Measurements from ENCODE around the gene TMEM170B.

TMEM170B gene

DNA sequence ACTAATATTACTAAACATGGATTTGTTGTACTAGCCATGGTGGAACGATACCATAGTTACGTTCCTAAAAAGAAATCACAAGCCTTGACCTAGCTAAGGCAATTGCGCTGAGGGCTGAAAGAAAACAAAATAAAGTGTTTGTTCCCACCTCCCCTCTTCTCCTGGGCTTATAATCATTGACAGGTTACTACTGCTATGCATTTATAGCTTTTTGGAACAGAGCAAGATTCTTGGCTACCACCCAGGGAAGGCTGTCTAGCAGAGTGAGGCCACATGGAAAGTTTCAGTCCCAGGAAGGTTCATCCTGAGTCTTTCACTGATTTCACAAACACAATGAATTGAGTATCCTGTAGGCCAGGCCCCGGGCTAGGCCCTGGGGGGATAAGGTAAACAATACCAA lies 84.6 kb downstream of the TMEM170B start:
- no peak for DNase-seq

GRCh38 chr6:11623272-11623671 lies 85.7 kb downstream of the TMEM170B start:
- DNase-seq = peak; percentile 25

- no peak for DNase-seq
Measured at GRCh38 chr6:11625302-11625701, 87.8 kb downstream of the TMEM170B start.

- no peak for DNase-seq
Measured at GRCh38 chr6:11626356-11626755, 88.8 kb downstream of the TMEM170B start.

DNA sequence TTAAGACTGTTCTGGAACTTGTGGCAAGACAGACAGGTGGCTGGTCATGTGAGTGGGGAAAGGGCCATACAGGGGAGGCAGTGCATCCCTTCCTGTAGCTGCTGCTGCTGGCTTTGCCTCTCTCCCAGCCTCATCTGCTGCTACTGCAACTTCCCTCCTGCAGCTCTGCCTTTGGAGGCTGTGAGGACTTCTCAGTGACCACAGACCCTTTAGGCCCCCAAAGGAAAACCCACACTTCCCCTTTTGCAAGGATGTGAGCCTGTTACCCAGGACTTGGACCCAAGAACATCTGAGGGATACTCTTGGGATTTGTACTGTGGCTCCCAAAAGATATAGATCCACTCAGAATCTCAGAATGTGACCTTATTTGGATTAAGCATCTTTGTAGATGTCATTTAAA lies 91.0 kb downstream of the TMEM170B start:
- DNase-seq = no peak

DNA sequence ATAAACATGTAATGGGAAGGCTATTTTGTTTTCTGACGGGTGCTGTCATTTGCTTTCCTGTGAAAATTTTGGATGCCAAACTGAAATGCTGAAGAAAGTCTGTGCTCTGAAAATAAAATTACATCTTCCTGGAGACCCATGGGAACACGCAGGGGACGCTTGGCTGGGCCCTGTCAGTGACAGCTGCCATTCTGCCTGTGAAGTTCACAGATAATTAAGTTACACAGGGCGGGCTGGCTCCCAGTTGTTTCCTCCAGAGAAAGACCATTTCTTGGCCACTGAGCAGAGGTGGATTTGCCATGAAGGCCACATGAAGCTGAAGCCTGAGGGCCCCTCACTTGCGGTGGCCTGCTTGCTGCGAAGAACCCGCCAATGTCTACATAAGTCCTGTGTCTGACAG lies 93.5 kb downstream of the TMEM170B start:
- peak; percentile 66 for DNase-seq

- DNase-seq = no peak
Measured at GRCh38 chr6:11631539-11631938, 94.0 kb downstream of the TMEM170B start.

DNA sequence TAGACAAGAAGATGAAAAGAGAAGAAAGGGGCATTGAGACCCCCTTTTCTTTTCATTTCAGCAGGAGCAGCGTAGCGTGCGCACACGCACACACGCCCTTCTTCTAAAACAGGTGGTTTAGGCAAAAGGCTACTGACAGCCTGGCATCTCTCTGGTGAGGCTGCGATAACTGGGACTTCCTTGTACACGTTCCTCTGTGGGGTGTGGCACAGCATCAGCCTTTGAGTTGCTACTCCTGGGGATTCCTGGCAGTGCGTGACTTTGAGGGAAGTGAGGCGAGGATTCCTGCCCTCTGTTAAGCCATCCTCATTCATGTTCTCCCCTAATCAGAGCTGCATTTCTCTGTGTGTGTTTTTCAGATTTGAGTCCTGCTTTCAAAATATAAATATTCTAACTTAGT lies 94.7 kb downstream of the TMEM170B start:
- peak; percentile 36 for DNase-seq

GRCh38 chr6:11632795-11633511 lies 95.4 kb downstream of the TMEM170B start:
- peak; percentile 46 for DNase-seq
